GM12878 (cell line): ENCODE data around the gene YIF1A. TPM values are rescaled to one million over a fixed set of nuclear protein-coding genes. Genes with fewer than 3 reads are reported as not detected.

Experiments used
- ATAC-seq: fragments of 200-7000 bp; cut with Tn5 transposase; 3 replicates; pipeline ENCODE4 v1.9.1; 2020; ENCODE audit warnings: mild to moderate bottlenecking, moderate library complexity
- BruUV-seq: library from RNA; stranded (reverse); fragments of 400-500 nt; replicated peaks from 2 replicates; lab custom pipeline; 2021; lab: Mats Ljungman, UMichigan
- CTCF ChIA-PET: fragments of 300-600 bp; sonication (Branson Sonifier 250); formaldehyde crosslinking; extraction: SDS; loops from one replicate; lab custom pipeline; 2021; ENCODE audit warnings: inconsistent platforms; lab: Yijun Ruan, JAX
- POLR2A ChIA-PET: fragments of 350-600 bp; formaldehyde crosslinking; extraction: SDS; loops from one replicate; lab custom pipeline; 2021; ENCODE audit warnings: inconsistent platforms; lab: Charles Lee
- RAD21 ChIA-PET: fragments of 300-600 bp; sonication (Branson Sonifier 250); formaldehyde crosslinking; loops from one replicate; lab custom pipeline; 2023; ENCODE audit warnings: antibody characterized with exemption; ENCODE audit not compliant: unreplicated experiment; lab: Charles Lee
- SMC1A ChIA-PET: fragments of 300-600 bp; sonication (Branson Sonifier 250); formaldehyde crosslinking; loops from one replicate; lab custom pipeline; 2023; ENCODE audit not compliant: unreplicated experiment, uncharacterized antibody; lab: Charles Lee
- DNase-seq: peaks from one replicate; pipeline ENCODE4 v3.0.0-alpha.2; 2011; ENCODE audit warnings: low read depth, low spot score
- FAIRE-seq: peaks from 3 replicates; lab custom pipeline; 2011; peaks lifted over from hg19 to GRCh38; lab: Jason Lieb, UNC
- H2AFZ ChIP-seq: 2 replicates; pipeline ENCODE4 v1.6.0; 2011; ENCODE audit warnings: low read depth, low read length, control low read depth; ENCODE audit not compliant: control insufficient read depth
- H3K27ac ChIP-seq: 2 replicates; pipeline ENCODE4 v1.5.1; 2011; ENCODE audit warnings: control low read depth; ENCODE audit not compliant: control insufficient read depth, insufficient read depth
- H3K27me3 ChIP-seq, 2 experiments: replicated peaks in 1 of 2; 2 replicates each; pipeline versions ENCODE4 v1.6.0 to v1.6.1; 2011; ENCODE audit warnings: low read length in 1 of 2; ENCODE audit not compliant: control insufficient read depth in 2 of 2, insufficient read depth in 2 of 2
- H3K36me3 ChIP-seq, 2 experiments: 2 replicates each; pipeline ENCODE4 v1.5.1; 2011; ENCODE audit warnings: low read length in 1 of 2; ENCODE audit not compliant: control insufficient read depth in 2 of 2, insufficient read depth in 2 of 2
- H3K4me1 ChIP-seq: 2 replicates; pipeline ENCODE4 v1.6.1; 2011; ENCODE audit warnings: mild to moderate bottlenecking, low read length, moderate library complexity, mixed read lengths; ENCODE audit not compliant: control insufficient read depth, insufficient read depth
- H3K4me2 ChIP-seq: 2 replicates; pipeline ENCODE4 v1.6.0; 2011; ENCODE audit warnings: control low read depth; ENCODE audit not compliant: control insufficient read depth, insufficient read depth
- H3K4me3 ChIP-seq: fragments of 200-600 bp; sonication (generic); 2 replicates; pipeline ENCODE4 v1.5.1; 2016
- H3K79me2 ChIP-seq: 2 replicates; pipeline ENCODE4 v1.6.0; 2011; ENCODE audit warnings: low read length; ENCODE audit not compliant: control insufficient read depth, insufficient read depth
- H3K9ac ChIP-seq: 2 replicates; pipeline ENCODE4 v1.8.0; 2011; ENCODE audit warnings: low read length, control low read depth, mixed read lengths; ENCODE audit not compliant: control insufficient read depth, insufficient read depth
- H3K9me3 ChIP-seq: replicated peaks from 3 replicates; pipeline ENCODE4 v1.5.1; 2011; ENCODE audit warnings: mild to moderate bottlenecking, low read length; ENCODE audit not compliant: control insufficient read depth, insufficient read depth
- H4K20me1 ChIP-seq: 2 replicates; pipeline ENCODE4 v1.6.0; 2011; ENCODE audit not compliant: control insufficient read depth, insufficient read depth
- BHLHE40 ChIP-seq, 2 experiments: fragments of 450-650 bp in 1 of 2; IDR thresholded peaks; 2 replicates each; pipeline ENCODE4 v1.6.1; 2011 to 2017; ENCODE audit warnings: low read depth in 2 of 2, borderline replicate concordance in 1 of 2, improper control_type of control experiment in 1 of 2, low read length in 1 of 2, mild to moderate bottlenecking in 1 of 2
- GABPA ChIP-seq: IDR thresholded peaks from 2 replicates; pipeline ENCODE4 v1.6.1; 2014; ENCODE audit warnings: antibody characterized with exemption, low read depth, mild to moderate bottlenecking, inconsistent platforms
- HDAC6 ChIP-seq: fragments of 200-600 bp; sonication (generic); IDR thresholded peaks from one replicate; pipeline ENCODE4 v1.8.0; 2017; ENCODE audit warnings: antibody characterized with exemption; ENCODE audit not compliant: unreplicated experiment
- IRF3 ChIP-seq: fragments of 450-650 bp; IDR thresholded peaks from 2 replicates; pipeline ENCODE4 v1.6.1; 2014; ENCODE audit warnings: mild to moderate bottlenecking
- LARP7 ChIP-seq: fragments of 450-650 bp; IDR thresholded peaks from 2 replicates; pipeline ENCODE4 v1.6.1; 2017; ENCODE audit warnings: mild to moderate bottlenecking
- NKRF ChIP-seq: fragments of 450-650 bp; conservative IDR thresholded peaks from 2 replicates; pipeline ENCODE4 v1.6.1; 2017; ENCODE audit warnings: mild to moderate bottlenecking, moderate library complexity
- NRF1 ChIP-seq: conservative IDR thresholded peaks from 2 replicates; pipeline ENCODE4 v1.6.1; 2011; ENCODE audit warnings: mild to moderate bottlenecking, low read depth, low read length, improper control_type of control experiment
- PML ChIP-seq: IDR thresholded peaks from 2 replicates; pipeline ENCODE4 v1.6.1; 2012; ENCODE audit warnings: low read length, inconsistent platforms
- POLR2AphosphoS5 ChIP-seq: IDR thresholded peaks from 2 replicates; pipeline ENCODE4 v1.6.1; 2011; ENCODE audit warnings: mild to moderate bottlenecking, low read length, inconsistent platforms
- RFX5 ChIP-seq: IDR thresholded peaks from 2 replicates; pipeline ENCODE4 v1.6.1; 2011; ENCODE audit warnings: low read depth, low read length, improper control_type of control experiment
- TCF7 ChIP-seq: IDR thresholded peaks from 2 replicates; pipeline ENCODE4 v1.6.1; 2014; ENCODE audit warnings: antibody characterized with exemption, borderline replicate concordance
- WGBS: methylation state at CpG from one replicate; pipeline ENCODE4 v1.1.6; 2016; ENCODE audit warnings: low lambda C conversion rate; ENCODE audit not compliant: insufficient replicate concordance, insufficient coverage; ENCODE audit errors: missing lambda C conversion rate; 5-methylcytosine and 5-hydroxymethylcytosine counted together
- in situ Hi-C: fragments of 300-500 bp; cut with MboI; formaldehyde crosslinking; loops from 9 replicates; pipeline ENCODE4 v1.14.3; 2018; ENCODE audit warnings: mixed read lengths
- intact Hi-C: fragments of 100-400 bp; cut with micrococcal nuclease; formaldehyde crosslinking; loops from one replicate; pipeline ENCODE4 v1.14.2; 2022; ENCODE audit not compliant: unreplicated experiment
- polyA plus RNA-seq, 11 experiments: library from polyadenylated mRNA; depleted of rRNA in 4 of 11; unstranded in 6 of 11; stranded (reverse) in 5 of 11; fragments of >200 nt; fragmentation: Nextera tagmentation in 4 of 11; fragmentation: Illumina TruSeq in 1 of 11; extraction: Ambion mirVana in 4 of 11; extraction: Trizol in 1 of 11; gene quantifications; 1 replicate in 1 of 11; 2 replicates in 10 of 11; pipeline versions ENCODE4 v1.2.1 to v1.2.3, GENCODE V29; 2011 to 2016; ENCODE audit warnings: inconsistent platforms in 2 of 11, missing spikeins in 2 of 11, low read depth in 1 of 11
- total RNA-seq, 4 experiments: library from RNA; depleted of rRNA in 3 of 4; stranded (reverse); fragments of >200 nt in 3 of 4; fragmentation: Illumina TruSeq in 1 of 4; extraction: Trizol in 1 of 4; gene quantifications; 2 replicates each; pipeline versions ENCODE4 v1.2.1 to v1.2.3, GENCODE V29; 2013 to 2021

The YIF1A gene
- total and polyA plus RNA-seq, 10 of the 15 experiments (the other 5 are each of a cell fraction or from before 2014, with no cell fraction given): 6.6 to 128 (median 71.7) TPM

GRCh38 chr11:66324664-66325063 lies 35.7 kb upstream of the YIF1A start:
- H3K27me3 ChIP-seq: no peaks in the 10 kb centered on the region; a peak in 1 of 4 replicates
- H3K4me3 ChIP-seq: no peak overlapping the region
- H4K20me1 ChIP-seq: no peaks in the 10 kb centered on the region
- H2AFZ ChIP-seq: no peak overlapping the region
- 42% methylated on average over 10 of the region's 10 CpGs for WGBS
- H3K9ac ChIP-seq: no peak overlapping the region
- ChIA-PET CTCF (interaction anchor here (3.8 kb wide), 1 partner anchor 13 kb away, joined by 34 read pairs; no protein-coding TSS in a partner anchor), POLR2A (no interaction called here), SMC1A (interaction anchor here (3.4 kb wide), 1 partner anchor 13 kb away, joined by 12 read pairs; no protein-coding TSS in a partner anchor), RAD21 (interaction anchor here (1.0 kb wide), 1 partner anchor 11 kb away, joined by 3 read pairs; no protein-coding TSS in a partner anchor)
- H3K4me1 ChIP-seq: peaks cover 10% of the 10 kb centered on the region; the same call in 1 of the 2 replicates
- ATAC-seq (no peak), FAIRE-seq (no peak), DNase-seq (no peak)
- no peaks in the 10 kb centered on the region for H3K79me2 ChIP-seq
- no peaks in the 10 kb centered on the region; the same call in 2 of the 3 replicates for H3K9me3 ChIP-seq
- no peak overlapping the region for H3K4me2 ChIP-seq
- intact Hi-C loops: no loop called here
- BruUV-seq: no TSS peak
- in situ Hi-C loops: no loop called here
- no peaks in the 10 kb centered on the region for H3K36me3 ChIP-seq
- no peak overlapping the region for H3K27ac ChIP-seq
- TF ChIP-seq POLR2AphosphoS5 (no peak), NKRF (no peak), PML (no peak), TCF7 (no peak), LARP7 (no peak), RFX5 (no peak), NRF1 (no peak), HDAC6 (no peak), GABPA (no peak), BHLHE40 (IDR thresholded peaks at IDR 0.05; ENCODE audit: borderline replicate concordance in 1 of 2, low read depth in 2 of 2, low read length in 1 of 2) (no peak), IRF3 (no peak)
